Measurements from ENCODE around the gene STAC3. TPM values are rescaled to one million over a fixed set of nuclear protein-coding genes. Genes with fewer than 3 reads are reported as not detected.

The STAC3 gene
- total RNA-seq, 2 donors from 2014 or later = 5.9 to 6.8 TPM

- Mint-ChIP-seq H3K9me3 (no peaks in the 10 kb centered on the region), H3K4me3 (no peak overlapping the region), H3K27ac (no peak overlapping the region), H3K36me3 (ENCODE audit: low read depth) (peaks cover 43% of the 10 kb centered on the region), H3K4me1 (peaks cover 30% of the 10 kb centered on the region), H3K27me3 (ENCODE audit: insufficient read depth) (no peaks in the 10 kb centered on the region)
- DNase-seq = no peak
- no peak overlapping the region for H3K9ac ChIP-seq (ENCODE audit: extremely low read depth, low read length, poor library complexity, severe bottlenecking)
- no peak overlapping the region for H3K4me3 ChIP-seq (ENCODE audit: low read length)
- H3K4me1 ChIP-seq (ENCODE audit: control insufficient read depth, insufficient read depth, low read length) = peaks cover 21% of the 10 kb centered on the region
- no peaks in the 10 kb centered on the region for H3K9me3 ChIP-seq (ENCODE audit: control insufficient read depth, low read length)
- WGBS, 2 experiments (ENCODE audit: insufficient coverage in 1 of 2, insufficient read length in 1 of 2) = 87 to 96% methylated on average over 5 to 6 of the region's 6 CpGs
- no peak overlapping the region for H3K27ac ChIP-seq (ENCODE audit: low read depth, low read length)
- H3K27me3 ChIP-seq (ENCODE audit: control insufficient read depth, insufficient read depth, low read length, poor library complexity, severe bottlenecking) = no peaks in the 10 kb centered on the region
- peaks cover 43% of the 10 kb centered on the region for H3K36me3 ChIP-seq (ENCODE audit: control insufficient read depth, insufficient read depth, low read length)
- no peak for TF ChIP-seq CTCF (conservative IDR thresholded peaks at IDR 0.05)
Measured at GRCh38 chr12:57258977-57259970, 8.3 kb upstream of the STAC3 start.

GRCh38 chr12:57255916-57256315, 4.9 kb upstream of the STAC3 start:
- Mint-ChIP-seq H3K27me3 (ENCODE audit: insufficient read depth) (no peaks in the 10 kb centered on the region), H3K27ac (no peak overlapping the region), H3K36me3 (ENCODE audit: low read depth) (peaks cover 45% of the 10 kb centered on the region), H3K9me3 (no peaks in the 10 kb centered on the region), H3K4me1 (peaks cover 8% of the 10 kb centered on the region), H3K4me3 (no peak overlapping the region)
- H3K4me1 ChIP-seq (ENCODE audit: control insufficient read depth, insufficient read depth, low read length) = peaks cover 8% of the 10 kb centered on the region
- H3K27ac ChIP-seq (ENCODE audit: low read depth, low read length) = no peak overlapping the region
- no peak for DNase-seq
- H3K27me3 ChIP-seq (ENCODE audit: control insufficient read depth, insufficient read depth, low read length, poor library complexity, severe bottlenecking) = no peaks in the 10 kb centered on the region
- H3K9ac ChIP-seq (ENCODE audit: extremely low read depth, low read length, poor library complexity, severe bottlenecking) = no peak overlapping the region
- WGBS, 2 experiments (ENCODE audit: insufficient coverage in 1 of 2, insufficient read length in 1 of 2) = 93 to 100% methylated on average over 2 to 6 of the region's 6 CpGs
- no peak for TF ChIP-seq CTCF (conservative IDR thresholded peaks at IDR 0.05)
- H3K36me3 ChIP-seq (ENCODE audit: control insufficient read depth, insufficient read depth, low read length) = peaks cover 46% of the 10 kb centered on the region
- no peaks in the 10 kb centered on the region for H3K9me3 ChIP-seq (ENCODE audit: control insufficient read depth, low read length)
- no peak overlapping the region for H3K4me3 ChIP-seq (ENCODE audit: low read length)

GRCh38 chr12:57254506-57255280, 3.7 kb upstream of the STAC3 start:
- no peak overlapping the region for H3K27ac ChIP-seq (ENCODE audit: low read depth, low read length)
- H3K9me3 ChIP-seq (ENCODE audit: control insufficient read depth, low read length) = no peaks in the 10 kb centered on the region
- no peak overlapping the region for H3K9ac ChIP-seq (ENCODE audit: extremely low read depth, low read length, poor library complexity, severe bottlenecking)
- no peaks in the 10 kb centered on the region for H3K4me1 ChIP-seq (ENCODE audit: control insufficient read depth, insufficient read depth, low read length)
- no peaks in the 10 kb centered on the region for H3K27me3 ChIP-seq (ENCODE audit: control insufficient read depth, insufficient read depth, low read length, poor library complexity, severe bottlenecking)
- 98 to 99% methylated on average over 10 to 14 of the region's 14 CpGs for WGBS, 2 experiments (ENCODE audit: insufficient coverage in 1 of 2, insufficient read length in 1 of 2)
- Mint-ChIP-seq H3K9me3 (no peaks in the 10 kb centered on the region), H3K4me1 (no peaks in the 10 kb centered on the region), H3K36me3 (ENCODE audit: low read depth) (peaks cover 38% of the 10 kb centered on the region), H3K4me3 (no peak overlapping the region), H3K27me3 (ENCODE audit: insufficient read depth) (no peaks in the 10 kb centered on the region), H3K27ac (no peak overlapping the region)
- peaks cover 43% of the 10 kb centered on the region for H3K36me3 ChIP-seq (ENCODE audit: control insufficient read depth, insufficient read depth, low read length)
- TF ChIP-seq CTCF (conservative IDR thresholded peaks at IDR 0.05) = no peak
- no peak overlapping the region for H3K4me3 ChIP-seq (ENCODE audit: low read length)
- DNase-seq = no peak
